HepG2 (cell line): ENCODE results near the gene POLR3H. TPM values are rescaled to one million over a fixed set of nuclear protein-coding genes. Genes with fewer than 3 reads are reported as not detected.

Experiments used
- CHCHD3 ChIP-seq: sonication (generic); formaldehyde crosslinking; IDR thresholded peaks from 2 replicates; pipeline ENCODE4 v1.8.0; 2022; ENCODE audit warnings: mild to moderate bottlenecking, missing genetic modification reagents, moderate library complexity
- FOXA3 ChIP-seq: IDR thresholded peaks from 2 replicates; pipeline ENCODE4 v1.6.1; 2016; ENCODE audit warnings: missing genetic modification reagents, missing compliant biosample characterization
- FOXP1 ChIP-seq, 2 experiments: fragments of 450-650 bp in 1 of 2; IDR thresholded peaks; 2 replicates each; pipeline ENCODE4 v1.6.1; 2017 to 2018; ENCODE audit warnings: antibody characterized with exemption in 1 of 2
- HBP1 ChIP-seq: IDR thresholded peaks from 2 replicates; pipeline ENCODE4 v1.6.1; 2016; ENCODE audit warnings: low read depth, control low read depth
- HNF4A ChIP-seq: sonication (generic); formaldehyde crosslinking; IDR thresholded peaks from 2 replicates; pipeline ENCODE4 v1.4.0; 2020; ENCODE audit warnings: missing genetic modification reagents
- HOXA3 ChIP-seq: sonication (generic); formaldehyde crosslinking; IDR thresholded peaks from 2 replicates; pipeline ENCODE4 v1.5.0; 2020; ENCODE audit warnings: missing genetic modification reagents
- MATR3 ChIP-seq: sonication (generic); formaldehyde crosslinking; IDR thresholded peaks from 2 replicates; pipeline ENCODE4 v1.4.0; 2020; ENCODE audit warnings: missing genetic modification reagents
- NFAT5 ChIP-seq: sonication (generic); formaldehyde crosslinking; IDR thresholded peaks from 2 replicates; pipeline ENCODE4 v1.4.0; 2020; ENCODE audit warnings: missing genetic modification reagents
- NPAS2 ChIP-seq: sonication (generic); formaldehyde crosslinking; IDR thresholded peaks from 2 replicates; pipeline ENCODE4 v1.8.0; 2022; ENCODE audit warnings: mild to moderate bottlenecking, missing genetic modification reagents, borderline replicate concordance
- SMAD3 ChIP-seq: sonication (generic); formaldehyde crosslinking; IDR thresholded peaks from 2 replicates; pipeline ENCODE4 v1.4.0; 2020; ENCODE audit warnings: missing genetic modification reagents
- SNAI1 ChIP-seq: sonication (generic); formaldehyde crosslinking; IDR thresholded peaks from 2 replicates; pipeline ENCODE4 v1.5.0; 2020; ENCODE audit warnings: mild to moderate bottlenecking, missing genetic modification reagents, borderline replicate concordance
- SP2 ChIP-seq: sonication (generic); formaldehyde crosslinking; IDR thresholded peaks from 2 replicates; pipeline ENCODE4 v1.5.1; 2020; ENCODE audit warnings: mild to moderate bottlenecking, missing genetic modification reagents
- STAT5B ChIP-seq: sonication (generic); formaldehyde crosslinking; IDR thresholded peaks from 2 replicates; pipeline ENCODE4 v1.4.0; 2020; ENCODE audit warnings: missing genetic modification reagents
- TMF1 ChIP-seq: sonication (generic); formaldehyde crosslinking; IDR thresholded peaks from 2 replicates; pipeline ENCODE4 v1.8.1; 2022; ENCODE audit warnings: low read depth, missing genetic modification reagents
- ZBTB43 ChIP-seq: sonication (generic); formaldehyde crosslinking; conservative IDR thresholded peaks from 2 replicates; pipeline ENCODE4 v1.4.0; 2020; ENCODE audit warnings: missing genetic modification reagents
- ZNF232 ChIP-seq: sonication (generic); formaldehyde crosslinking; IDR thresholded peaks from 2 replicates; pipeline ENCODE4 v1.4.0; 2020; ENCODE audit warnings: missing genetic modification reagents, borderline replicate concordance
- ZNF263 ChIP-seq: sonication (generic); formaldehyde crosslinking; IDR thresholded peaks from 2 replicates; pipeline ENCODE4 v1.4.0; 2020; ENCODE audit warnings: missing genetic modification reagents
- ZNF556 ChIP-seq: sonication (generic); formaldehyde crosslinking; IDR thresholded peaks from 2 replicates; pipeline ENCODE4 v1.4.0; 2020; ENCODE audit warnings: mild to moderate bottlenecking, missing genetic modification reagents, borderline replicate concordance
- ZNF747 ChIP-seq: sonication (generic); formaldehyde crosslinking; IDR thresholded peaks from 2 replicates; pipeline ENCODE4 v1.8.1; 2023; ENCODE audit warnings: missing genetic modification reagents, mild to moderate bottlenecking, borderline replicate concordance
- ZNF878 ChIP-seq: sonication (generic); formaldehyde crosslinking; IDR thresholded peaks from 2 replicates; pipeline ENCODE4 v1.8.1; 2023; ENCODE audit warnings: mild to moderate bottlenecking, missing genetic modification reagents, moderate library complexity
- ZSCAN20 ChIP-seq: sonication (generic); formaldehyde crosslinking; IDR thresholded peaks from 2 replicates; pipeline ENCODE4 v1.4.0; 2020; ENCODE audit warnings: missing genetic modification reagents, mild to moderate bottlenecking, borderline replicate concordance
- ZZZ3 ChIP-seq: sonication (generic); formaldehyde crosslinking; IDR thresholded peaks from 2 replicates; pipeline ENCODE4 v1.4.0; 2020; ENCODE audit warnings: missing genetic modification reagents, mild to moderate bottlenecking, borderline replicate concordance
- polyA plus RNA-seq, 8 experiments: library from polyadenylated mRNA; depleted of rRNA in 3 of 8; stranded (reverse) in 7 of 8; unstranded in 1 of 8; fragments of >200 nt; fragmentation: Illumina TruSeq in 4 of 8; extraction: Trizol in 4 of 8; gene quantifications; 2 replicates each; pipeline versions ENCODE4 v1.2.1 to v1.2.3, GENCODE V29; 2011 to 2016; ENCODE audit warnings: low read depth in 4 of 8, missing spikeins in 1 of 8, mixed read lengths in 1 of 8; ENCODE audit not compliant: insufficient read depth in 1 of 8
- total RNA-seq, 5 experiments: library from RNA; depleted of rRNA; stranded (reverse); fragments of >200 nt; fragmentation: Illumina TruSeq; extraction: Trizol; gene quantifications; 2 replicates each; pipeline ENCODE4 v1.2.3, GENCODE V29; 2016; ENCODE audit warnings: low read depth in 1 of 5

Gene POLR3H
- total and polyA plus RNA-seq, 2 of the 13 experiments (the other 11 are each of a cell fraction or from before 2014, with no cell fraction given), result 10.3 to 28.6 TPM

- TF ChIP-seq SP2 (CRISPR knock-in tag) (peak; percentile 82), ZNF556 (peak; percentile 69; the same call in 1 of the 2 replicates), STAT5B (no peak), CHCHD3 (CRISPR knock-in tag) (0 out of 2 replicates have a peak, but pooled peaks have one; percentile 64), MATR3 (CRISPR knock-in tag) (no peak), SNAI1 (CRISPR knock-in tag) (peak; percentile 49; the same call in 1 of the 2 replicates), ZNF878 (no peak), ZBTB43 (CRISPR knock-in tag) (no peak), FOXA3 (no peak), ZNF232 (CRISPR knock-in tag) (no peak; the same call in 1 of the 2 replicates), TMF1 (CRISPR knock-in tag) (0 out of 2 replicates have a peak, but pooled peaks have one; percentile 4), NPAS2 (no peak), HNF4A (0 out of 2 replicates have a peak, but pooled peaks have one; percentile 6), HOXA3 (CRISPR knock-in tag) (peak; percentile 32), ZZZ3 (no peak), NFAT5 (CRISPR knock-in tag) (no peak), ZNF747 (CRISPR knock-in tag) (no peak), FOXP1 (IDR thresholded peaks at IDR 0.05) (no peak), FOXP1 (CRISPR knock-in tag; IDR thresholded peaks at IDR 0.05) (no peak), ZSCAN20 (no peak), SMAD3 (CRISPR knock-in tag) (no peak), HBP1 (CRISPR knock-in tag) (no peak), ZNF263 (CRISPR knock-in tag) (no peak)
These were observed 45.3 kb upstream of the POLR3H start, which contains the start of gene PMM1 (continued) for GRCh38 chr22:41589391-41590241.
